Transverse colon (tissue), 3 donors: ENCODE data around the gene PIP4P1.

Experiments used
- CTCF ChIP-seq, 5 experiments: fragments of 200-600 bp in 3 of 5; fragments of 450-650 bp in 2 of 5; sonication (generic) in 3 of 5; IDR thresholded peaks; 1 replicate in 2 of 5; 2 replicates in 3 of 5; pipeline ENCODE4 v1.5.1; 2016 to 2017; ENCODE audit warnings: antibody characterized with exemption in 5 of 5, inconsistent platforms in 3 of 5, mild to moderate bottlenecking in 2 of 5, moderate library complexity in 1 of 5
- EP300 ChIP-seq: sonication (generic); formaldehyde crosslinking; IDR thresholded peaks from one replicate; pipeline ENCODE4 v1.6.1; 2017; ENCODE audit warnings: antibody characterized with exemption, low read depth

GRCh38 chr14:20501346-20501745 is 40.1 kb upstream of the PIP4P1 start:
- TF ChIP-seq CTCF (IDR thresholded peaks at IDR 0.05) = no peak
- TF ChIP-seq EP300 = no peak
